ENCODE data around the gene MARS1.

GRCh38 chr12:57474430-57474829 lies 13.4 kb upstream of the MARS1 start:
- TF ChIP-seq EZH2phosphoT487 (IDR thresholded peaks at IDR 0.05; ENCODE audit: low read depth) = no peak
- TF ChIP-seq, protein P1, sequence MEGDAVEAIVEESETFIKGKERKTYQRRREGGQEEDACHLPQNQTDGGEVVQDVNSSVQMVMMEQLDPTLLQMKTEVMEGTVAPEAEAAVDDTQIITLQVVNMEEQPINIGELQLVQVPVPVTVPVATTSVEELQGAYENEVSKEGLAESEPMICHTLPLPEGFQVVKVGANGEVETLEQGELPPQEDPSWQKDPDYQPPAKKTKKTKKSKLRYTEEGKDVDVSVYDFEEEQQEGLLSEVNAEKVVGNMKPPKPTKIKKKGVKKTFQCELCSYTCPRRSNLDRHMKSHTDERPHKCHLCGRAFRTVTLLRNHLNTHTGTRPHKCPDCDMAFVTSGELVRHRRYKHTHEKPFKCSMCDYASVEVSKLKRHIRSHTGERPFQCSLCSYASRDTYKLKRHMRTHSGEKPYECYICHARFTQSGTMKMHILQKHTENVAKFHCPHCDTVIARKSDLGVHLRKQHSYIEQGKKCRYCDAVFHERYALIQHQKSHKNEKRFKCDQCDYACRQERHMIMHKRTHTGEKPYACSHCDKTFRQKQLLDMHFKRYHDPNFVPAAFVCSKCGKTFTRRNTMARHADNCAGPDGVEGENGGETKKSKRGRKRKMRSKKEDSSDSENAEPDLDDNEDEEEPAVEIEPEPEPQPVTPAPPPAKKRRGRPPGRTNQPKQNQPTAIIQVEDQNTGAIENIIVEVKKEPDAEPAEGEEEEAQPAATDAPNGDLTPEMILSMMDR (IDR thresholded peaks at IDR 0.05; ENCODE audit: low read depth, low read length) = no peak

Data from OCI-LY3 (cell line).